SK-N-SH treated with all-trans-retinoic acid at 6 μM for 48 hours (cell line): ENCODE results near the gene SOD1.

Experiments
- ARNTL ChIP-seq: fragments of 450-650 bp; formaldehyde crosslinking; IDR thresholded peaks from 2 replicates; pipeline ENCODE4 v1.5.0; 2020; ENCODE audit warnings: low read depth, mild to moderate bottlenecking, moderate library complexity, borderline replicate concordance
- ESRRG ChIP-seq: fragments of 250-450 bp; sonication (Bioruptor Pico); IDR thresholded peaks from 2 replicates; pipeline ENCODE4 v1.6.1; 2021; ENCODE audit warnings: mild to moderate bottlenecking
- POU6F1 ChIP-seq: fragments of 250-450 bp; sonication (Bioruptor Pico); IDR thresholded peaks from 2 replicates; pipeline ENCODE4 v1.8.0; 2021; ENCODE audit warnings: low read depth, mild to moderate bottlenecking, moderate library complexity, borderline replicate concordance
- ZC3H10 ChIP-seq: fragments of 250-450 bp; sonication (Bioruptor Pico); IDR thresholded peaks from 2 replicates; pipeline ENCODE4 v1.5.1; 2021; ENCODE audit warnings: mild to moderate bottlenecking, moderate library complexity
- ZNF8 ChIP-seq: fragments of 450-650 bp; formaldehyde crosslinking; IDR thresholded peaks from 2 replicates; pipeline ENCODE4 v1.5.0; 2020; ENCODE audit warnings: mild to moderate bottlenecking, moderate library complexity
- TF ChIP-seq, protein P1 (sequence below): fragments of 250-450 bp; sonication (Bioruptor Pico); IDR thresholded peaks from 2 replicates; pipeline ENCODE4 v1.8.0; 2020; ENCODE audit warnings: mild to moderate bottlenecking, moderate library complexity, borderline replicate concordance

GRCh38 chr21:31654340-31654739, 5.2 kb upstream of the SOD1 start:
- TF ChIP-seq ZC3H10 = no peak
- TF ChIP-seq ESRRG (CRISPR knock-in tag) = no peak
- TF ChIP-seq ARNTL (CRISPR knock-in tag) = no peak
- no peak for TF ChIP-seq ZNF8 (CRISPR knock-in tag)
- TF ChIP-seq, protein P1, sequence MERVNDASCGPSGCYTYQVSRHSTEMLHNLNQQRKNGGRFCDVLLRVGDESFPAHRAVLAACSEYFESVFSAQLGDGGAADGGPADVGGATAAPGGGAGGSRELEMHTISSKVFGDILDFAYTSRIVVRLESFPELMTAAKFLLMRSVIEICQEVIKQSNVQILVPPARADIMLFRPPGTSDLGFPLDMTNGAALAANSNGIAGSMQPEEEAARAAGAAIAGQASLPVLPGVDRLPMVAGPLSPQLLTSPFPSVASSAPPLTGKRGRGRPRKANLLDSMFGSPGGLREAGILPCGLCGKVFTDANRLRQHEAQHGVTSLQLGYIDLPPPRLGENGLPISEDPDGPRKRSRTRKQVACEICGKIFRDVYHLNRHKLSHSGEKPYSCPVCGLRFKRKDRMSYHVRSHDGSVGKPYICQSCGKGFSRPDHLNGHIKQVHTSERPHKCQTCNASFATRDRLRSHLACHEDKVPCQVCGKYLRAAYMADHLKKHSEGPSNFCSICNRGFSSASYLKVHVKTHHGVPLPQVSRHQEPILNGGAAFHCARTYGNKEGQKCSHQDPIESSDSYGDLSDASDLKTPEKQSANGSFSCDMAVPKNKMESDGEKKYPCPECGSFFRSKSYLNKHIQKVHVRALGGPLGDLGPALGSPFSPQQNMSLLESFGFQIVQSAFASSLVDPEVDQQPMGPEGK (CRISPR knock-in tag) = no peak
- no peak for TF ChIP-seq POU6F1 (CRISPR knock-in tag)
